Fibroblast of skin of right quadriceps (primary cell): ENCODE results near the gene IL1RAPL1.

Experiments
- DNase-seq: peaks from one replicate; pipeline ENCODE4 v3.0.0-alpha.2; 2013

IL1RAPL1 gene

DNA sequence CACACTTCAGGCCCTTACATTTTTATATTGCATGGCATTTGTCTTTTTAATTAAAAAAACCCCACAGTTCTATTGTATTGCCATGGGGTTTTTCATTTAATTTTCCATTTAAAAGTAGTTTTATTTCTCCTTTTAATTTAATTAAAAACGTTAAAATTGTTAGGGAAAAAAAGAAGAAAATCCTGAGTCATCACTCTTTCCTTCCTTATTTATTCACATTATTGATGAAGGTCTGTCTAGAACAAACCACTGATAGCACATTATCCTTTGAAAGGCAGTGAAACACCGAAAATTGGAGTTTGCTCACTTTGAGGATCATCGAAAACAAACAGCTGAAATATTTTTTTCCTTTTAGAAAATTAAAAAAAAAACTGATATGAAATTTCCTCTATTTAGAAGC is 868.5 kb downstream of the IL1RAPL1 start:
- no peak for DNase-seq

GRCh38 chrX:29461039-29461438 is 873.8 kb downstream of the IL1RAPL1 start:
- peak; percentile 25 for DNase-seq

DNA sequence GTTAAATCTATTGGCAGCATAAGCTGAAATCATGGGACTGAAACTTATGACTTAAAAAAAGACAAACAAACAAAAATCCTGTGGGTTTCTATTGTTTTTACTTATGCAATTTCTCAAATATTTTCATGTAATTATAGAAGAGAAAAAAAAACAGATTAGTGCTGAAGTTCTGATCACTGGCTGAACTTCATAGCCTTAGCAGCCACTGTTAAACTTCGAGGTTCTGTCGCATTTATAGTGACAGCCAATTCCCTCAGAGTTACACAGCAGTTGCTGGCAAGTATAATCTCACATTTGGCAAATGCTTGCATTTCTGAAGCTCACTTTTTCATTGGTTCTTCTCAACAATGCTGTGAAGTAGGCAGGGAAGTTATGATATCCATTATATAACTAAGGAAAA is 879.2 kb downstream of the IL1RAPL1 start:
- DNase-seq: no peak

DNA sequence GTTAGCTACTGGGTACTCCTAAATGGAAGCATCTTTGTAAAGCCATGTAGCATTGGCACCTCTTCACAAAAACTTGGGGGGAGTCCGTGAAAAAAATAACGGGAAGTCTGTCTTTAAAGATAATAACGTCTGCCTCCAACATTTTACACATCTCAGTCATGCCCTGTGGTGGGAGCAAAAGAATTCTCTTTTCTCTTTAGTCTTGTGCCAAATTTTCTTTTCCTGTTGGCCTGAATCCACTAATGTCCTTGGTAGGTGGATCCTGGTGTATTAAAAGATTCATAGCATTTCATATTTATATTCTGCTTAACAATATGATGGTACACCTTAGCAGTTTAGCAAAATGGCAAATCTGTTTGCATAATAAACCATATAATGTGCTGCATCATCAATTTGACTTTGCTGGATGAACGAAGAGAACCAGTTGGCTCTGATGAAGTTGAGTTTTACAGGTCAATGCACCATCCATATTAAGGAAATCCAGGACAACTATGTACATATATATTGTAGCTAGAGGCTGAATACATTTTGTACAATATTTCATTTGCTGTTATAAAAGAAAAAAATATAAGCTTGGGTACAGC is 881.8 kb downstream of the IL1RAPL1 start:
- peak; percentile 34 for DNase-seq

- peak; percentile 77 for DNase-seq
Observed at GRCh38 chrX:29470030-29470429, 882.8 kb downstream of the IL1RAPL1 start.

DNA sequence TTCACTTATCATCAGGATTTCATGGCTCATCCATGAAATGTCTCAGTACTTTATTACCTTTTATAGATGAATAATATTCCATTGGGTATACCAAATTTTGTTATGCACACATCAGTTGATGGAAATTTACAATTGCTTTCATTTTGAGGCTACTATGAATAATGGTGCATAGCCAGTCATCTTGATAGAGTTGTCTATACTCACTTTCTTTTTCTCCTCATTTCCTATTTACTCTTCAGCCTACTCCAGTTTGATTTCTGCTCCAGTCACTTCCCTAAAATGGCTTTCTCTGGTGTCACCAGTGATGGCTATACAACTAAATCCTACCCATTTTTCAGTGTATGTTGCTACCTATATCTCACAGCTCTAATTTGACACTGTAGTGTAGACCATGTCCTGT is 884.6 kb downstream of the IL1RAPL1 start:
- DNase-seq: no peak

DNA sequence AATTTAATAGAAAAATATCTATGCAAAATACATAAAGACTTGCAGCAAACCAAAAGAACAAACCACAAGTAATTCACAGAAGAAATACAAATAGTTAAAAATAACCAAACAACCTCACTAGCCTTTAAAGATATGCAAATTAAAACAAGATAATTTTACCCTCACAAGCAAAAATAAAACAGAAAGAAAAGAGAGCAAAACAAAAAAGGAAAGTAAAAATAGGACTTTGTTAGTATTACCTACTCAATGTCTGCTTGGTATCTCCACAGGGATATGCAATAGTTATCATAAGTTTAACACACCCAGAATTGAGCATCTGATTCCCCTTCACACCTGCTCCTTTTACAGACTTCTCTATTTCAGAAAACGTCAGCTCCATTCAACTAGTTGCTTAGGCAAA is 890.6 kb downstream of the IL1RAPL1 start:
- DNase-seq: no peak

DNA sequence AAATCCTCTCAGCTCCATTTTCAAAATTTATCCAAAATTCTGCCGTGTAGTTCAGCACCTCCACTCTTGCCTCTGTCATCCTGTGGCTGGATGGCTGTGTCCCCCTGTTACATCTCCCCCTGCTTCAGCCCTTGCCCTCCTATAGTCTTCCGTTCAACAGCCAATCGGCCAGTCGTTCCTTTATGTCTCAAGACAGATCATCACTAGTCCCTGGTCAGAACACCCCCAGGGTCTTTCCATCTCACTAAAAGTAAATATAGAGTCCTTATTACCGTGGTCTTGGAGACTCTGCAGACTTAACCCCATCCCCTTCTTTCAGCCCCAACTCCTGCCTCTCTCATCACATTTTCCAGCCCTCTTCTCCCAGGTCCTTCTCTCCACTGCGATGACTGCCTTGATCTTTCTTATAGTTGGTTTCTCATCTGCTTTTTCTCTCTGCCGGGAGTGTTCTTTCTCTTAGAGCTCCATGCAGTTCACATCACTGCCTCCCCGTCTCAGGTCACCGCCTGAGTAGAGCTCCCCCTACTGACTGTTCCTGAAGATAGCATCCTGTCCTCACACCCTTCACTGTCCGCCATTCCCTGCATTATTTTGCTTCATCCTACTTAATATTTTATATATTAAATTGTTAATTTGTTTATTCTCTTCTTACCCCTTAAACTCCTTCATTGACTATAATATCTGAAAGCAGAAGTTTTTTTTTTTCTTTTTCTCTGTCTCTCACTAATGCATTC is 891.3 kb downstream of the IL1RAPL1 start:
- DNase-seq: no peak

DNA sequence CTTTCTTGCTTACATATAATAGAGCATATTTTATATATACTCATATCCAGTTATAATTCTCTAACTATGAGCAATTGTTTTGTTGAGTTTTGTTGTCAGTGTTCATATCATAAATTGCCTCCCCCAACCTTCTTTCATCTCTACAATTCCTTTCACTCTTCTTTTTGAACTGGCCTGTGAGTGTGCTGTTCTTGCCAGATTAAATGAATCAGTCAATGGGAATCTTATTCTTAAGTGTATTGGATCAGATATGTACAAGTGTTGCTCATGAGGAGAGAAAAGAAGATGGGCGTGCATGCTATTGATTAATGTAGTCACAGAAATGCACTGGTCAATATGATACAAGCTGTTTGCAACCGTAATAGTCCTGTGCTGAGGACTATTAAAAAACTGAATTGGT is 900.0 kb downstream of the IL1RAPL1 start:
- DNase-seq: no peak

DNA sequence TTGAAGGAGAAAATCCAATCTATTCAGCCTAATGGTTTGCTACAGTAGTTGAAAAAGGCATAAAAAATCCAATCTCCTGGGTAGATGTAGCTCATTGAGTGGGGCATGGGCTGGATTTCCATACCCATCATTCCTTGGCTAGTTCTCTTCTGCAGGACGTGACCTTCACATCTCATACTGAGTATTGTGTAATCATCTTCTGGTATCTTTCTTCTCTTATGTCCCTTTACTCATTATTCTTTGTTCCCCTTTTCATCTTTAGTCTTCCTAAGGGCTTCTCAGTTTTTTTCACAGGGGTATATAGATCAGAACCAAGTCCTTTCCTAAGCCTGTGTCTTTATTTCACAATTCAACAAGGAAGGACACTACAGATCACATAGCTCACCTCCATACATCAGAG is 900.5 kb downstream of the IL1RAPL1 start:
- DNase-seq: no peak

DNA sequence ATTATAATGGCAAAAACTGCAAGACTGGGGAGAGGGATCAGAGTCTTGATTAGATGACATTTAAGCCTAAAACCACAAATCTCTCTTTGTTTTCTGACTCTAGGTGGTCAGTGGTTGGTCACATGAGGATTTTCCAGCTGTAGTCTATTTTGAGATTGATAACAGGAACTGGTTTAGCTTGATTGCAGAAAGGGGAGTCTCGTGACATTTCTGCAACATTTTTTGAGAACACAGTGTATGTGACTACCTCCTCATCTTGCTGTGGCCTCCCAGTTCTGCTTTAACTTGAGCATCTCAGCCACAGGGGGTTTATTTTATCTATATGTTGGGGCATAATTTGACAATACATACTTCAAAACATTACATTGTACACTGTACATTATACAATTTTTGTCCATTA is 901.7 kb downstream of the IL1RAPL1 start:
- DNase-seq: no peak

DNA sequence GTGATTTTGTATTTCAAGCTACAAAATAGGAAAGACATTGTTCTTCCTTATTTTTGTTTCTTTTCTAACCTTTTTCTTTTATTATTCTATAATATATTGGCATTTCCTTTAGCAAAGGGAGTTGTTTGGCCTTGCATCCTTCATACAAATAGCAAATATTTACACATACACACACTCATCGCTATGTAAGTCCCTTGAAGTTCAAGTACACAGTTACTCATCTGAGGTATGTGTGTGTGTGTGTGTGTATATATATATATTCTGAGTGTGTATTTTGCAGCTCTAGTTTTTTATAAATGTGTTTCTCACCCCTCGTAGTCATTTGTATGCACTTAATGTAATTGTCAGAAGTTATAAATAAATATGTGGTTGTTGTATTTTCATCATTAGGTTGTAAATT is 903.4 kb downstream of the IL1RAPL1 start:
- no peak for DNase-seq

GRCh38 chrX:29491659-29492058 is 904.4 kb downstream of the IL1RAPL1 start:
- DNase-seq: no peak

GRCh38 chrX:29496636-29497180 is 909.5 kb downstream of the IL1RAPL1 start:
- peak; percentile 48 for DNase-seq

- DNase-seq: no peak
Observed at GRCh38 chrX:29506729-29507128, 919.5 kb downstream of the IL1RAPL1 start.

- DNase-seq: no peak
Observed at GRCh38 chrX:29518100-29518499, 930.9 kb downstream of the IL1RAPL1 start.

DNA sequence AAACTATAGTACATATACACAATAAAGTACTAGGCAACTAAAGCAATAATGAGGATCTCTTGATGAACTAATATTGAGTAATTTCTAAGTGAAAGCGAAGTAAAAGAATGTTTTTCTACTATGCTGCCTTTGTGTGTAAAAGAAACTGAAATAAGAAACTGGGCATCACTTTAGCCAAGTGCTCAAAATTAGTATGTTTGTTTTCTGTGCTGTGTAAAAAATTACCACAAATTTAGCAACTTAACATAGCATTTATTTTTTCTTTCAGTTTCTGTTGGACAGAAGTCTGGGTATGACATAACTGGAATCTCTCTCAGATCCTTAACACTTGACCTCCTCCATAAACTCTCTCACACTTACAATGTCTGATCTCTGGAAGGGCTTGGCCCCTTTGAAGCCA is 941.0 kb downstream of the IL1RAPL1 start:
- no peak for DNase-seq

- DNase-seq: peak; percentile 64
Observed at GRCh38 chrX:29530501-29530900, 943.3 kb downstream of the IL1RAPL1 start.

- no peak for DNase-seq
Observed at GRCh38 chrX:29531336-29531735, 944.1 kb downstream of the IL1RAPL1 start.

- peak; percentile 4 for DNase-seq
Observed at GRCh38 chrX:29535212-29536162, 948.2 kb downstream of the IL1RAPL1 start.

- no peak for DNase-seq
Observed at GRCh38 chrX:29541038-29541437, 953.8 kb downstream of the IL1RAPL1 start.

GRCh38 chrX:29542152-29542551 is 954.9 kb downstream of the IL1RAPL1 start:
- DNase-seq: no peak

DNA sequence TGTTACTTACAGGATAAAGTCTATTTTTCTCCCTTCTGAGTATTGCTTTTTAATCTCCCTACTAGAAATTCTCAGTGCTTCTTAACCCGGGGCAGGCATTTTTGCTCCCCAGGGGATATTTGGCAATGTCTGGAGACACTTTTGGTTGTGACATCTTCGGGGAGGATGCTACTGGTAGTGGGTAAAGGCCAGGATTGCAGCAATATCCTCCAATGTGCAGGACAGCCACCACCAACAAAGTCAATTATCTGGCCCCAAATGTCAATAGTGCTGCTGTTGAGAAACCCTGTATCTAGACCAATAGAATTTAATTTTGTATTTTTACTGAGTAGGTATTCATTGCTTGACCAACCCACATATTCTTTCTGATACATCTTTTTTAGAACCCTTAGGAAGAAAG is 958.6 kb downstream of the IL1RAPL1 start:
- no peak for DNase-seq
